Transverse colon (tissue), 4 donors: Measurements from ENCODE around the gene WDR83.

Source experiments
- POLR2A ChIP-seq: fragments of 450-650 bp; IDR thresholded peaks from one replicate; pipeline ENCODE4 v1.6.1; 2016; ENCODE audit warnings: antibody characterized with exemption, mild to moderate bottlenecking, moderate library complexity
- POLR2AphosphoS5 ChIP-seq, 3 donors: sonication (generic); formaldehyde crosslinking; IDR thresholded peaks; one replicate each; pipeline ENCODE4 v1.6.1; 2016; ENCODE audit warnings: antibody characterized with exemption in 3 of 3
- TF ChIP-seq, protein P1 (sequence below), 5 experiments: fragments of 200-600 bp in 3 of 5; fragments of 450-650 bp in 2 of 5; sonication (generic) in 3 of 5; IDR thresholded peaks; 1 replicate in 2 of 5; 2 replicates in 3 of 5; pipeline ENCODE4 v1.5.1; 2016 to 2017; ENCODE audit warnings: antibody characterized with exemption in 5 of 5, inconsistent platforms in 3 of 5, mild to moderate bottlenecking in 2 of 5, moderate library complexity in 1 of 5

DNA sequence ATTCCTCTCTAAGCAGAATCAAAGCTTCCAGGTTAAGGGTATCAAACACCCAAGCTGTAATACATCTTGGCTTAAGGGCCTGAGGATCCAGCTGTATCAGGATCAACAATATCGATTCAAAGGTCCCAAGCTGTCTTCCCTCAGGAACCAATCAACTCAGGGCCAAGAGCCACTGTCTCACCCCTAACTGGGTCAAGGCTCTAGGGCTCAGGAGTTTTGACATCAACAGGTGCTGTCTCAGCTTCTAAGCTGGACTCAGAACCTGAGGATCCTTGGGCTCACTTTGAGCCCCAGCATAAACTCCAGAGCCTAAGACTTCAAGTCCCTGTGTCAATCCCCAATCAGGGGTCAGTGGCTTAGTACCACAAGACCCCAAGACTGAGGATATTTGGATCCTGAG lies 28.9 kb downstream of the WDR83 start:
- TF ChIP-seq, protein P1, sequence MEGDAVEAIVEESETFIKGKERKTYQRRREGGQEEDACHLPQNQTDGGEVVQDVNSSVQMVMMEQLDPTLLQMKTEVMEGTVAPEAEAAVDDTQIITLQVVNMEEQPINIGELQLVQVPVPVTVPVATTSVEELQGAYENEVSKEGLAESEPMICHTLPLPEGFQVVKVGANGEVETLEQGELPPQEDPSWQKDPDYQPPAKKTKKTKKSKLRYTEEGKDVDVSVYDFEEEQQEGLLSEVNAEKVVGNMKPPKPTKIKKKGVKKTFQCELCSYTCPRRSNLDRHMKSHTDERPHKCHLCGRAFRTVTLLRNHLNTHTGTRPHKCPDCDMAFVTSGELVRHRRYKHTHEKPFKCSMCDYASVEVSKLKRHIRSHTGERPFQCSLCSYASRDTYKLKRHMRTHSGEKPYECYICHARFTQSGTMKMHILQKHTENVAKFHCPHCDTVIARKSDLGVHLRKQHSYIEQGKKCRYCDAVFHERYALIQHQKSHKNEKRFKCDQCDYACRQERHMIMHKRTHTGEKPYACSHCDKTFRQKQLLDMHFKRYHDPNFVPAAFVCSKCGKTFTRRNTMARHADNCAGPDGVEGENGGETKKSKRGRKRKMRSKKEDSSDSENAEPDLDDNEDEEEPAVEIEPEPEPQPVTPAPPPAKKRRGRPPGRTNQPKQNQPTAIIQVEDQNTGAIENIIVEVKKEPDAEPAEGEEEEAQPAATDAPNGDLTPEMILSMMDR (IDR thresholded peaks at IDR 0.05): no peak
- no peak for TF ChIP-seq POLR2AphosphoS5 (IDR thresholded peaks at IDR 0.05)
- no peak for TF ChIP-seq POLR2A
